GM12878 (cell line): ENCODE data around the gene TPST1.

ENCODE experiments used
- BCLAF1 ChIP-seq: fragments of 450-650 bp; IDR thresholded peaks from 2 replicates; pipeline ENCODE4 v1.6.1; 2017; ENCODE audit warnings: antibody characterized with exemption, mild to moderate bottlenecking, moderate library complexity
- CTCF ChIP-seq, 3 experiments: IDR thresholded peaks in 2 of 3; conservative IDR thresholded peaks in 1 of 3; 2 replicates each; pipeline ENCODE4 v1.5.1; 2011; ENCODE audit warnings: low read depth in 3 of 3, low read length in 3 of 3, mild to moderate bottlenecking in 3 of 3, control low read depth in 2 of 3, moderate library complexity in 2 of 3, inconsistent platforms in 1 of 3, mixed read lengths in 1 of 3; ENCODE audit not compliant: control insufficient read depth in 2 of 3, insufficient read depth in 1 of 3; ENCODE audit errors: extremely low read depth in 1 of 3
- EZH2 ChIP-seq: IDR thresholded peaks from 2 replicates; pipeline ENCODE4 v1.6.1; 2012; ENCODE audit warnings: low read depth, mild to moderate bottlenecking, control low read depth, inconsistent platforms, low read length, borderline replicate concordance; ENCODE audit not compliant: control insufficient read depth
- TF ChIP-seq, protein P1 (sequence below): fragments of 450-650 bp; IDR thresholded peaks from 2 replicates; pipeline ENCODE4 v1.6.1; 2016; ENCODE audit warnings: mild to moderate bottlenecking, moderate library complexity, borderline replicate concordance

DNA sequence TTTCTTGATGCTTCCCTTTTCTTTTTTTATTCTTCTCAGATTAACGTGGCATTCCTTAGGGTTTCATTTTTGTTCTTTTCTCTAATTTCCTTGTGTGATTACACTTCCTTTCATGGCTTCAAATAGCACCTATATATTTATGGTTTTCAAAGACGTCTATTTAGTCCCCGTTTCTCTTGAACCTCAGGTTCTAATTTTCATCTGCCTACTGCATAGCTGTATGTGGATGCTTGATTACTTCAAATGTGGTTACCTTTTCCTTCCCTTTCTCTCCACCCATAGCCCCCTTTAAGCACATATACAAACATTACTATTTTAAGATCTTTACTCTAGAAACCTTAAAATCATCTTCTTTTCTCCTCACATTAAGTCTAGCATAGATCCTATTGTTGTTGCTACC is 2.4 kb downstream of the TPST1 start:
- TF ChIP-seq EZH2 (no peak), CTCF (IDR thresholded peaks at IDR 0.05 in 2 of 3, conservative IDR thresholded peaks at IDR 0.05 in 1 of 3; ENCODE audit: control insufficient read depth in 2 of 3, extremely low read depth in 1 of 3, insufficient read depth in 1 of 3, low read depth in 3 of 3, low read length in 3 of 3) (no peak), BCLAF1 (no peak)
- TF ChIP-seq, protein P1, sequence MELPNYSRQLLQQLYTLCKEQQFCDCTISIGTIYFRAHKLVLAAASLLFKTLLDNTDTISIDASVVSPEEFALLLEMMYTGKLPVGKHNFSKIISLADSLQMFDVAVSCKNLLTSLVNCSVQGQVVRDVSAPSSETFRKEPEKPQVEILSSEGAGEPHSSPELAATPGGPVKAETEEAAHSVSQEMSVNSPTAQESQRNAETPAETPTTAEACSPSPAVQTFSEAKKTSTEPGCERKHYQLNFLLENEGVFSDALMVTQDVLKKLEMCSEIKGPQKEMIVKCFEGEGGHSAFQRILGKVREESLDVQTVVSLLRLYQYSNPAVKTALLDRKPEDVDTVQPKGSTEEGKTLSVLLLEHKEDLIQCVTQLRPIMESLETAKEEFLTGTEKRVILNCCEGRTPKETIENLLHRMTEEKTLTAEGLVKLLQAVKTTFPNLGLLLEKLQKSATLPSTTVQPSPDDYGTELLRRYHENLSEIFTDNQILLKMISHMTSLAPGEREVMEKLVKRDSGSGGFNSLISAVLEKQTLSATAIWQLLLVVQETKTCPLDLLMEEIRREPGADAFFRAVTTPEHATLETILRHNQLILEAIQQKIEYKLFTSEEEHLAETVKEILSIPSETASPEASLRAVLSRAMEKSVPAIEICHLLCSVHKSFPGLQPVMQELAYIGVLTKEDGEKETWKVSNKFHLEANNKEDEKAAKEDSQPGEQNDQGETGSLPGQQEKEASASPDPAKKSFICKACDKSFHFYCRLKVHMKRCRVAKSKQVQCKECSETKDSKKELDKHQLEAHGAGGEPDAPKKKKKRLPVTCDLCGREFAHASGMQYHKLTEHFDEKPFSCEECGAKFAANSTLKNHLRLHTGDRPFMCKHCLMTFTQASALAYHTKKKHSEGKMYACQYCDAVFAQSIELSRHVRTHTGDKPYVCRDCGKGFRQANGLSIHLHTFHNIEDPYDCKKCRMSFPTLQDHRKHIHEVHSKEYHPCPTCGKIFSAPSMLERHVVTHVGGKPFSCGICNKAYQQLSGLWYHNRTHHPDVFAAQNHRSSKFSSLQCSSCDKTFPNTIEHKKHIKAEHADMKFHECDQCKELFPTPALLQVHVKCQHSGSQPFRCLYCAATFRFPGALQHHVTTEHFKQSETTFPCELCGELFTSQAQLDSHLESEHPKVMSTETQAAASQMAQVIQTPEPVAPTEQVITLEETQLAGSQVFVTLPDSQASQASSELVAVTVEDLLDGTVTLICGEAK: no peak
